Loucy (cell line): ENCODE data around the gene HIRA.

Source experiments
- EZH2phosphoT487 ChIP-seq: fragments of 200-600 bp; IDR thresholded peaks from 2 replicates; pipeline ENCODE4 v1.6.1; 2018; ENCODE audit warnings: antibody characterized with exemption, mild to moderate bottlenecking, moderate library complexity, borderline replicate concordance
- TF ChIP-seq, protein P1 (sequence below): fragments of 200-600 bp; sonication (generic); conservative IDR thresholded peaks from 2 replicates; pipeline ENCODE4 v1.5.1; 2014; ENCODE audit warnings: mild to moderate bottlenecking, antibody characterized with exemption, low read length

DNA sequence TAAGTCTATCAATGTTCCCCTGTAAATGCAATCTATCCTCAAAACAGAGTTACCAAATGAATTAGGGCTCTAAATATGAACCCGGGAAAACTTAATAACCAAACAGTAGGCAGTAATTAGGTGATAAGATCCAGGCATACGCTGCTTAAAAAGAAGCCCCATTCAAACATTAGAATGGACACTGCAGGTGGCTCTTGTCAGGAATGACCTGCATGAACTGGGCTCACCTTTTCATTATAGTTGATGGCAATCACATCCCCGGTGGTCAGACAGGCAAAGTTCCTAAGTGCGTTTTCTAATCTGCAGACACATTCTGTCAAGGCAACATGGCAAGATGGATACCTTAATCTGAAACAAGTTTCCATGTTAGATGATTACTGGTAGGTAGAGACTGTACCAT lies 33.4 kb upstream of the HIRA start:
- TF ChIP-seq, protein P1, sequence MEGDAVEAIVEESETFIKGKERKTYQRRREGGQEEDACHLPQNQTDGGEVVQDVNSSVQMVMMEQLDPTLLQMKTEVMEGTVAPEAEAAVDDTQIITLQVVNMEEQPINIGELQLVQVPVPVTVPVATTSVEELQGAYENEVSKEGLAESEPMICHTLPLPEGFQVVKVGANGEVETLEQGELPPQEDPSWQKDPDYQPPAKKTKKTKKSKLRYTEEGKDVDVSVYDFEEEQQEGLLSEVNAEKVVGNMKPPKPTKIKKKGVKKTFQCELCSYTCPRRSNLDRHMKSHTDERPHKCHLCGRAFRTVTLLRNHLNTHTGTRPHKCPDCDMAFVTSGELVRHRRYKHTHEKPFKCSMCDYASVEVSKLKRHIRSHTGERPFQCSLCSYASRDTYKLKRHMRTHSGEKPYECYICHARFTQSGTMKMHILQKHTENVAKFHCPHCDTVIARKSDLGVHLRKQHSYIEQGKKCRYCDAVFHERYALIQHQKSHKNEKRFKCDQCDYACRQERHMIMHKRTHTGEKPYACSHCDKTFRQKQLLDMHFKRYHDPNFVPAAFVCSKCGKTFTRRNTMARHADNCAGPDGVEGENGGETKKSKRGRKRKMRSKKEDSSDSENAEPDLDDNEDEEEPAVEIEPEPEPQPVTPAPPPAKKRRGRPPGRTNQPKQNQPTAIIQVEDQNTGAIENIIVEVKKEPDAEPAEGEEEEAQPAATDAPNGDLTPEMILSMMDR: no peak
- no peak for TF ChIP-seq EZH2phosphoT487
